GM18858 (cell line): ENCODE data around the gene THAP5.

ENCODE experiments used
- ATAC-seq: cut with Tn5 transposase; IDR thresholded peaks from one replicate; pipeline ENCODE4 v1.9.1; 2021; ENCODE audit not compliant: unreplicated experiment

THAP5 gene

DNA sequence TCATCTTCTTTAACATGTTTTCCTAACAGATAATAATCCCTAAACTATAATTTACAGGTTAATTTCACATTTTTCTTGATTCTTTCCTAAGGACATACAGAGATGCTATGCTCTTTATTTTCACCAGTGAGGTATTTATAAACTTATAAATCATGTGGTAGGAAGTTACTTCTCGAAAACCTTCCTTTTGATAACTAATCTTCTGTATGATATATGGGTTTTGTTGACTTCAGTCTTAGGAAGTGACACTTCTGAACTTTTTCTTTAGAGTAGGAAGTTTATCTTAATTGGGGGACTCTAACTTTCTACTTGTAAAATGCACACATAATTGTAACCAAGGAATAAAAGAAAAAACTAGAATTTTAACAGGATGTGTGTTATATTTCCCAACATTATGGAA is 33.8 kb downstream of the THAP5 start:
- no peak for ATAC-seq

DNA sequence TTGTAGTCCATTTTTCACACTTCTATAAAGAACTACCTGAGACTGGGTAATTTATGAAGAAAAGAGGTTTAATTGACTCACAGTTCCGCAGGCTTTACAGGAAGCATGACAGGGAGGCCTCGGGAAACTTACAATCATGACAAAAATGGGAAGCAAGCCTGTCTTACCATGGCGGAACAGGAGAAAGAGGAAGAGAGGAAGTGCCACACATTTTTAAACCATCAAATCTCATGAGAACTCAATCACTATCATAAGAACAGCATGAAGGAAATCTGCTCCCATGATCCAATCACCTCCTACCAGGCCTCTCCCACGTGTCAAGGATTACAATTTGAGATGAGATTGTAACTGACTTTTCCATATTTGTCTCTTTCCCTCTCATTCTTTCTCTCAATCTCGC is 34.2 kb downstream of the THAP5 start:
- ATAC-seq = no peak

DNA sequence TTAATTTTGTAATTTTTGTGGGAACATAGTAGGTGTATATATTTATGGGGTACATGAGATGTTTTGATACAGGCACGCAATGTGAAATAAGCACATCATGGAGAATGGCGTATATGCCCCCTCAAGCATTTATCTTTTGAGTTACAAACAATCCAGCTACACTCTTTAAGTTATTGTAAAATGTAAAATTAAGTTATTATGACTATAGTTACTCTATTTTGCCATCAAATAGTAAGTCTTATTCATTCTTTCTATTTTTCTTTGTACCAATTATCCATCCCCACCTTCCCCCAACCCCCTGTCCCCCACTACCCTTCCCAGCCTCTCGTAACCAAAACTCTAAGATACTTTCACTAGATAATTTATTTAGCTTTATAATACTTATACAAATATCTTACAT is 35.8 kb downstream of the THAP5 start:
- no peak for ATAC-seq

DNA sequence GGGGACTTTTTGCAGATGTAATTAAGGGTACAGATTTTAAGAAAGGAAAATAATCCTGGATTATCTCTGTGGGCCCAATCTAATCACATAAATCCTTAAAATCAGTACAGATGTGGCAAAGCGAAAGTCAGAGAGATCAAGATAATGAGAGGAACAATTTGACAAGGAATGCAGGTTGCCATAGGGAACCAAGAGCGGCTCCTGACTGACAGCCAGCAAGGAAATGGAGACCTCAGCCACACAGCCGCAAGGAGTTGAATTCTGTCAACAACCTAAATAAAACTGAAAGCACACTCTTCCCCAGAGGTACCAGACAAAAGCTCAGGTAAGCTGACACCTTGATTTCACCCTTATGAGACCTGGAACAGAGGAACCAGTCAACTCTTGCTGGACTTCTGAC is 40.2 kb downstream of the THAP5 start:
- ATAC-seq = no peak

DNA sequence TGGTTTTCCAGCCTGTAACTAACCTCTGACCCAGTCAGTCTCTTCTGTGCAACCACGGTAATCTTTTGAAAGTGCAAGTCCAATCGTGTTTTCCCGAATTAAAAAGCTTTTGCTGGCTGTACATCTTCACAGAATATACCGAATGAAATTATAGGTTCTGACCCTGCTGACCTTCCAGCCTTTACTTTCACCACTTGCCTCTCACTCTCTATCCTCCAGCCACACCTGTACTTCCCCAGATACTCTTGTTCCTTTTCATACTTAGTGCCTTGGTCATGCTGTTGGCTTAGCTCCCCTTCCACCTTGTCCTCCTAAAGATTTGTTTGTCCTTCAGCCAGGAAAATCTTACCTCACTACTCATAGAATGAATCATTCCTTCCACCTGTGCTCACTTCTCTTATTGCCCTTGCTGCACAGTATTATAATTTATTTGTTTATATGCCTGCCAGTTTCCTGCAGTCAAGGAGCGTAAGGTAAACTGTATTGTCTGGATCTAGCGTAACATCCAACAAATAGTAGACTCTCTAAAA is 41.3 kb downstream of the THAP5 start:
- ATAC-seq = no peak

DNA sequence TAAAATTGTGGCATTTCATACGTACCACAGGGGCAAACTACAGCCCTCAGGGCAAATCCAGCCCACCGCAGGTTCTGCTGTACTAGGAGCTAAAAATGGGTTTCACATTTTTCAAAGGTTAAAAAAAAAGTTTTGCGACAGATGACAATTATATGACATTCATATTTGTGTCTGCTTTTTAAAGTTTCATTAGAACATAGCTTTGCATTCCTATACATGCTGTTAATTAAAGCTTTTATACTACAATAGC is 42.8 kb downstream of the THAP5 start:
- no peak for ATAC-seq

DNA sequence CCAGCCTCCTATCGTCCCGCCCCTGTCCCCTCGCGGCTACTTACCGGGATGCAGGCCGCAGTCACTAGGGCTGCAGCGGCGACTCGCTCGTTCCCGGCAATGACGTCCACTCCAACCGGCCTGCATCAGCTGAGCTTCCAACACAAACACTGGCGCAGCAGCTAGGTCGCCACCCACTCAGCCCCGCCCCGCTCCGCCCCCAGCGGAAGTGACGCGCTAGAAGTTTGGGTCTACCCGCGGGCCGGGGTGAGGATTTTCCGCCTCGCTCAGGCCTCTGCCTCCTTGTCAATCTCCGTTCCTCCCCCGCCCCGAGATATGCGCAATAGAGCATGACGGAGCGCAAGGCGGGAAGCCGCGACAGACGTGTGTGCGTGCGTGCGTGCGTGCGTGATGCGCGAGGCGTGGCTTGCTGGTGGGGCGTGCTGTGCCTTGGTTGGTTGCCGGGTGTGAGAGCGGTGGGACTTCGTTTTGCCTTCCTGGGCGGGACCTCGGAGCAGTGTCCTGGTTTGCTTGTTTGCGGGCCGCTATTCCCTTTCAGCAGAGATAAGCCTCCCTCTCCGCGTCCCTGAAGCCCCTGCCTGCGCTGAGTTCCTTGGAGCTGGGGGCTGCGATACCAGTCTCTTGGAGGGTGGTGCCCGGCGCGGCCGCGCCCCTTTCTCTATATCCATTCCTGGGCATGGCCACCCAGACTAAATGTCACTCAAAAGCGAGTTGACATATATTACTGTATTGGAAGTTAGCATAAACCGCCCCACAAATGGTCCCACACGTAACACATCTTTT is 43.3 kb downstream of the THAP5 start, which contains the start of gene PNPLA8:
Gene PNPLA8, minus strand, starts transcription at position 151 of the 783 bp plus-strand sequence. CDS start 10,644 bp downstream, outside the sequence.
- peak; percentile 84 for ATAC-seq

DNA sequence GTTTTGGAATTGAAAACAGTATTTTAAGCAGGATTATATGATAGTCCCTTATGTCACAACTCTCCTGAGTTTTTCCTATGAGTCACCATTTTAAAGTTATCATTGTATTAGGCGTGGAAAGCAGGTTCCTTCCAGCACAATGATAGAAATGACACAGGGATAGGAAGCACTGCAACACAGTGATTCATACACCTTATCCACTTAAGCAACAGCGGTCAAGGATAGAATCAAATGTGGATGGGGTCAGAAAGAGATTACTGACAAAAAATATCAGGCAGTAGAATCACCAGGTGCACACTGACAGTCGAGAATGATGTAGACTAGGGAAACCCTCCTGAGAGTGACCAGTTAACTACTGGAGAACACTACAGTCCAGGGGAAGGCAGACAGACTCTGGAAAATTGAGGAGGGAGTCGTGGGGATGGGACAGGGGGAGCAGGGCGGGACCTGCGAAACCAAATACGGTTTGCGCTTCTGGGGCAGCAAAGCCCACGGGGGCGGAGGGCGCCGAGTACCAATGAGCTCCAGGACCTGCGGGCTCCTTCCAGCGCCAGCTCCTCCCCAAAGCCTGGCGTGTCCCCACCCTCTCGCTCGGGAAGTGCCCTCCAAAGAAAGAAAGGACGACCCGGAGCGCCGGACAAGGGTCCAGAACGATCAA is 44.0 kb downstream of the THAP5 start:
- ATAC-seq = peak; percentile 28

DNA sequence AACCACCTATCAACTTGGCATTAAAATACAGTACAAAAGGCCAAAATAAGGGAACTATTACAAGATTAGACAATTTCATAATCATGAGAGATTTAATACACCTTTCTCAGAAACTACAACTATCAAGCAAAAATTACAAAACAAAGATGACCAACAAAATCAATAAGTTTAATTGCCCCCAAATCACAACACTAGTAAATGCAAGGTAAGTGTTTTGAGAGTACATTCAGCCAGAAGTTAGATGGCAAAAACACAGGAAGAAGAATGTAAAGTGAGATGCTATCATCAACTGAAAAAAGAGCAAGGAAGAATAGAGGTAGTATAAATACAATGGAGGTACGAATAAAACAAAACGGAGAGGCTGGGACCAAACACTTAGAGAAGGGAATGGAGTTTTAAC is 46.7 kb downstream of the THAP5 start:
- ATAC-seq = no peak

DNA sequence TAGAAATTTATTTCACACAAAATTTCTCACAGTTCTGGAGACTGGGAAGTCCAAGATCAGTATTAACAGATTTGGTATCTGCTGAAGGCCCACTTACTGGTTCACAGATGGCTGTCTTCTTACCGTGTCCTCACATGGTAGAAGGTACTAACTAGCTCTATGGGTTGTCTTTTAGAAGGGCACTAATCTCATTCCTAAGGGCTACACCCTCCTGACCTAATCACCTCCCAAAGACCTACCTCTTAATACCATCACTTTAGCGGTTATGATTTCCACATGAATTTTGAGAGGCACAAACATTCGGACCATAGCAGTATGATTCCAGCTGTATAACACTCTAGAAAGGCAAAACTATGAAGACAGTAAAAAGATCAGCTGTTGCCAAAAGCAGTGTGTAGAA is 51.6 kb downstream of the THAP5 start:
- no peak for ATAC-seq

DNA sequence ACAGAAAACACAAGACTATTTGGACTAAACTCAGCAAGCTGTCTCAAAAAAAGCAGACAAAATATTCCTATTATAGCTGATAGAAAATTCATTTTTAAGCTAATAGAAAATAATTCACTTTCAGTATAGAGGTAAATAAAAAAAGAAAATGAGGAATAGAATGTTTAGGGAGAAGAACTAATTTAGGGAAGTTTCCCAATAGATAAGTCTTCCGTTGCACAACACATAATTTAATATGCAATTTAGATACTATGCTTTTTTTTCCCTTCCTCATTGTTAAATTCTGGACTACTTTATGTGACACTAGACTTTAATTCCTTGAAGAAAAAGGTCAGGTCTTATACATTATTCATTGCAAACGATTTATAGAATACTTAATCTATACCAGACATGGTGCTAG is 53.9 kb downstream of the THAP5 start:
- ATAC-seq = no peak

DNA sequence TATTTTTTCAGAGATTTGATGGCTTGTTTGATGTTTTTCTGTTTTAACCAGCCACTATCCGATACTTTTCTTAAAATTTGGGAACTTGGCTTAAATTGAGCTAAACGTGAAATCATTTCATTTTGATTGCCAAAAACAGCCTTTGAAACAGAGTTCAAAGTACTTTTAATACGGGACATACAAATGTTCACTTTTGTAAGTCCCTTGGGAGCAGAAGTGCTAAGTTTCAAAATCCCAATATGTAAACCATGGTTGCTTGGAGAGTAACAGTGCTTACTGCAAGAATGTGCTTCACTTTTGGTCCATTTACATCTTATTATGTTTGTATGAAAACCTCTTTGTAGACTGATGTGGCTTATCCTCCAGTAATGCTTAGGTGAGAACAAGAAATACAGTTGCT is 54.5 kb downstream of the THAP5 start:
- ATAC-seq = no peak
